Smooth muscle cell (in vitro differentiated cells): Measurements from ENCODE around the gene ADARB2. TPM values are rescaled to one million over a fixed set of nuclear protein-coding genes. Genes with fewer than 3 reads are reported as not detected.

Experiments
- DNase-seq: peaks from one replicate; lab custom pipeline; 2025; ENCODE audit not compliant: unreplicated experiment; lab: John Stamatoyannopoulos, UW
- H2AFZ ChIP-seq: fragments of 200-600 bp; sonication (generic); 2 replicates; pipeline ENCODE4 v1.6.0; 2016; ENCODE audit warnings: antibody characterized with exemption, low read depth, mild to moderate bottlenecking
- H3F3A ChIP-seq: fragments of 200-600 bp; sonication (generic); 2 replicates; pipeline ENCODE4 v1.6.0; 2017; ENCODE audit warnings: antibody characterized with exemption, low read depth
- H3K27ac ChIP-seq: fragments of 200-600 bp; sonication (generic); 2 replicates; pipeline ENCODE4 v1.5.1; 2016; ENCODE audit warnings: low read depth, mild to moderate bottlenecking
- H3K27me3 ChIP-seq: fragments of 200-600 bp; sonication (generic); 2 replicates; pipeline ENCODE4 v1.6.1; 2016; ENCODE audit warnings: low read depth, mild to moderate bottlenecking
- H3K36me3 ChIP-seq: fragments of 200-600 bp; sonication (generic); 2 replicates; pipeline ENCODE4 v1.5.1; 2016; ENCODE audit warnings: low read depth
- H3K4me1 ChIP-seq: fragments of 200-600 bp; sonication (generic); 2 replicates; pipeline ENCODE4 v1.5.1; 2016; ENCODE audit warnings: low read depth
- H3K4me2 ChIP-seq: fragments of 200-600 bp; sonication (generic); 2 replicates; pipeline ENCODE4 v1.6.0; 2016; ENCODE audit warnings: mild to moderate bottlenecking
- H3K4me3 ChIP-seq: fragments of 200-600 bp; sonication (generic); 2 replicates; pipeline ENCODE4 v1.5.1; 2016; ENCODE audit warnings: mild to moderate bottlenecking
- H3K79me2 ChIP-seq: fragments of 200-600 bp; sonication (generic); 2 replicates; pipeline ENCODE4 v1.6.0; 2016; ENCODE audit warnings: low read depth, mild to moderate bottlenecking
- H3K9ac ChIP-seq: fragments of 200-600 bp; sonication (generic); 2 replicates; pipeline ENCODE4 v1.6.0; 2016; ENCODE audit warnings: low read depth
- H3K9me3 ChIP-seq: fragments of 200-600 bp; sonication (generic); replicated peaks from 2 replicates; pipeline ENCODE4 v1.5.1; 2016; ENCODE audit warnings: low read depth
- H4K20me1 ChIP-seq: fragments of 200-600 bp; sonication (generic); 2 replicates; pipeline ENCODE4 v1.6.0; 2016; ENCODE audit warnings: low read depth
- CTCF ChIP-seq: fragments of 200-600 bp; sonication (generic); IDR thresholded peaks from 2 replicates; pipeline ENCODE4 v1.5.1; 2017; ENCODE audit warnings: borderline replicate concordance, mild to moderate bottlenecking, antibody characterized with exemption; ENCODE audit not compliant: insufficient read depth, poor library complexity, severe bottlenecking
- WGBS: methylation state at CpG from one replicate; pipeline ENCODE4 v1.1.7; 2016; ENCODE audit warnings: low lambda C conversion rate; 5-methylcytosine and 5-hydroxymethylcytosine counted together
- polyA plus RNA-seq: library from polyadenylated mRNA; unstranded; fragments of >200 nt; fragmentation: Nextera tagmentation; extraction: Ambion mirVana; gene quantifications from 2 replicates; pipeline ENCODE4 v1.2.1, GENCODE V29; 2016
- total RNA-seq: library from RNA; depleted of rRNA; stranded (reverse); fragments of >200 nt; gene quantifications from 2 replicates; pipeline ENCODE4 v1.2.3, GENCODE V29; 2014

ADARB2 gene
- total and polyA plus RNA-seq, 2 experiments from 2014 or later, result 0.13 to 0.39 TPM

GRCh38 chr10:1409392-1409791 lies 327.9 kb downstream of the ADARB2 start:
- Histone ChIP-seq H3K9ac (no peak overlapping the region), H3K4me2 (no peak overlapping the region), H3K36me3 (no peaks in the 10 kb centered on the region), H3K9me3 (no peaks in the 10 kb centered on the region), H4K20me1 (no peaks in the 10 kb centered on the region), H3K79me2 (no peaks in the 10 kb centered on the region), H2AFZ (no peak overlapping the region), H3F3A (no peaks in the 10 kb centered on the region), H3K27ac (no peak overlapping the region), H3K4me3 (no peak overlapping the region), H3K27me3 (no peaks in the 10 kb centered on the region), H3K4me1 (no peaks in the 10 kb centered on the region)
- no peak for DNase-seq
- no peak for TF ChIP-seq CTCF
- WGBS, result 89% methylated on average over 16 of the region's 16 CpGs

- no peaks in the 10 kb centered on the region for H3F3A ChIP-seq
- no peaks in the 10 kb centered on the region for H4K20me1 ChIP-seq
- H3K4me2 ChIP-seq, result no peak overlapping the region
- H3K4me1 ChIP-seq, result no peaks in the 10 kb centered on the region
- H2AFZ ChIP-seq, result no peak overlapping the region
- H3K27ac ChIP-seq, result no peak overlapping the region
- no peaks in the 10 kb centered on the region for H3K27me3 ChIP-seq
- WGBS, result 89% methylated on average over 26 of the region's 26 CpGs
- no peak overlapping the region for H3K9ac ChIP-seq
- TF ChIP-seq CTCF, result no peak
- no peaks in the 10 kb centered on the region for H3K36me3 ChIP-seq
- no peaks in the 10 kb centered on the region for H3K9me3 ChIP-seq
- no peak for DNase-seq
- no peak overlapping the region for H3K4me3 ChIP-seq
- H3K79me2 ChIP-seq, result no peaks in the 10 kb centered on the region
These were observed 328.5 kb downstream of the ADARB2 start for GRCh38 chr10:1408651-1409367.

- Histone ChIP-seq H3K27ac (no peak overlapping the region), H3F3A (no peaks in the 10 kb centered on the region)
- WGBS, result 86% methylated on average over 25 of the region's 25 CpGs
These were observed 330.1 kb downstream of the ADARB2 start for GRCh38 chr10:1406967-1407945.

More at GRCh38 chr10:1406967-1407945, 330.1 kb downstream of the ADARB2 start:
- no peak overlapping the region for H2AFZ ChIP-seq
- no peaks in the 10 kb centered on the region for H3K36me3 ChIP-seq
- H3K9me3 ChIP-seq, result no peaks in the 10 kb centered on the region
- H3K27me3 ChIP-seq, result no peaks in the 10 kb centered on the region
- no peaks in the 10 kb centered on the region for H3K4me1 ChIP-seq
- no peak overlapping the region for H3K4me2 ChIP-seq
- H3K9ac ChIP-seq, result no peak overlapping the region
- no peak overlapping the region for H3K4me3 ChIP-seq
- DNase-seq, result no peak
- H4K20me1 ChIP-seq, result no peaks in the 10 kb centered on the region
- no peaks in the 10 kb centered on the region for H3K79me2 ChIP-seq
- TF ChIP-seq CTCF, result no peak
